HepG2 (cell line): ENCODE results near the gene DACT2. TPM values are rescaled to one million over a fixed set of nuclear protein-coding genes. Genes with fewer than 3 reads are reported as not detected.
A peak's percentile ranks its signal among the peaks of the same experiment; 100 is the strongest.

Source experiments
- CBFB ChIP-seq: sonication (generic); formaldehyde crosslinking; IDR thresholded peaks from 2 replicates; pipeline ENCODE4 v1.4.0; 2020; ENCODE audit warnings: missing genetic modification reagents
- CHD4 ChIP-seq: fragments of 200-600 bp; sonication (generic); IDR thresholded peaks from 2 replicates; pipeline ENCODE4 v1.7.0; 2017; ENCODE audit warnings: mild to moderate bottlenecking, low read length, borderline replicate concordance
- KDM6A ChIP-seq: IDR thresholded peaks from 2 replicates; pipeline ENCODE4 v1.6.1; 2016; ENCODE audit warnings: low read depth
- NFIC ChIP-seq: IDR thresholded peaks from 2 replicates; pipeline ENCODE4 v1.6.1; 2012; ENCODE audit warnings: mild to moderate bottlenecking, low read length, inconsistent platforms
- PHF20 ChIP-seq: sonication (generic); formaldehyde crosslinking; IDR thresholded peaks from 2 replicates; pipeline ENCODE4 v1.5.0; 2020; ENCODE audit warnings: mild to moderate bottlenecking, missing genetic modification reagents
- THYN1 ChIP-seq: sonication (generic); formaldehyde crosslinking; IDR thresholded peaks from 2 replicates; pipeline ENCODE4 v1.8.1; 2023; ENCODE audit warnings: low read depth, mild to moderate bottlenecking, moderate library complexity, missing genetic modification reagents, borderline replicate concordance
- ZNF720 ChIP-seq: sonication (generic); formaldehyde crosslinking; IDR thresholded peaks from 2 replicates; pipeline ENCODE4 v1.4.0; 2020; ENCODE audit warnings: missing genetic modification reagents
- polyA plus RNA-seq, 8 experiments: library from polyadenylated mRNA; depleted of rRNA in 3 of 8; stranded (reverse) in 7 of 8; unstranded in 1 of 8; fragments of >200 nt; fragmentation: Illumina TruSeq in 4 of 8; extraction: Trizol in 4 of 8; gene quantifications; 2 replicates each; pipeline versions ENCODE4 v1.2.1 to v1.2.3, GENCODE V29; 2011 to 2016; ENCODE audit warnings: low read depth in 4 of 8, missing spikeins in 1 of 8, mixed read lengths in 1 of 8; ENCODE audit not compliant: insufficient read depth in 1 of 8
- total RNA-seq, 5 experiments: library from RNA; depleted of rRNA; stranded (reverse); fragments of >200 nt; fragmentation: Illumina TruSeq; extraction: Trizol; gene quantifications; 2 replicates each; pipeline ENCODE4 v1.2.3, GENCODE V29; 2016; ENCODE audit warnings: low read depth in 1 of 5
- TF ChIP-seq, protein P1 (sequence below): sonication (generic); formaldehyde crosslinking; IDR thresholded peaks from 2 replicates; pipeline ENCODE4 v1.4.0; 2020; ENCODE audit warnings: mild to moderate bottlenecking, missing genetic modification reagents, borderline replicate concordance
- TF ChIP-seq, protein P2 (sequence below): sonication (generic); formaldehyde crosslinking; IDR thresholded peaks from 2 replicates; pipeline ENCODE4 v1.8.0; 2022; ENCODE audit warnings: missing genetic modification reagents, mild to moderate bottlenecking, moderate library complexity, borderline replicate concordance
- TF ChIP-seq, protein P3 (sequence below): sonication (generic); formaldehyde crosslinking; IDR thresholded peaks from 2 replicates; pipeline ENCODE4 v1.5.0; 2020; ENCODE audit warnings: missing genetic modification reagents
- TF ChIP-seq, protein P4 (sequence below): sonication (generic); formaldehyde crosslinking; IDR thresholded peaks from 2 replicates; pipeline ENCODE4 v1.4.0; 2020; ENCODE audit warnings: missing genetic modification reagents
- TF ChIP-seq, protein P5 (sequence below): sonication (generic); formaldehyde crosslinking; IDR thresholded peaks from 2 replicates; pipeline ENCODE4 v1.4.0; 2020; ENCODE audit warnings: mild to moderate bottlenecking, missing genetic modification reagents
- TF ChIP-seq, protein P6 (sequence below): sonication (generic); formaldehyde crosslinking; IDR thresholded peaks from 2 replicates; pipeline ENCODE4 v1.4.0; 2020; ENCODE audit warnings: missing genetic modification reagents, borderline replicate concordance

The DACT2 gene
- total and polyA plus RNA-seq, 2 of the 13 experiments (the other 11 are each of a cell fraction or from before 2014, with no cell fraction given), result 0.15 TPM; not detected in 1

DNA sequence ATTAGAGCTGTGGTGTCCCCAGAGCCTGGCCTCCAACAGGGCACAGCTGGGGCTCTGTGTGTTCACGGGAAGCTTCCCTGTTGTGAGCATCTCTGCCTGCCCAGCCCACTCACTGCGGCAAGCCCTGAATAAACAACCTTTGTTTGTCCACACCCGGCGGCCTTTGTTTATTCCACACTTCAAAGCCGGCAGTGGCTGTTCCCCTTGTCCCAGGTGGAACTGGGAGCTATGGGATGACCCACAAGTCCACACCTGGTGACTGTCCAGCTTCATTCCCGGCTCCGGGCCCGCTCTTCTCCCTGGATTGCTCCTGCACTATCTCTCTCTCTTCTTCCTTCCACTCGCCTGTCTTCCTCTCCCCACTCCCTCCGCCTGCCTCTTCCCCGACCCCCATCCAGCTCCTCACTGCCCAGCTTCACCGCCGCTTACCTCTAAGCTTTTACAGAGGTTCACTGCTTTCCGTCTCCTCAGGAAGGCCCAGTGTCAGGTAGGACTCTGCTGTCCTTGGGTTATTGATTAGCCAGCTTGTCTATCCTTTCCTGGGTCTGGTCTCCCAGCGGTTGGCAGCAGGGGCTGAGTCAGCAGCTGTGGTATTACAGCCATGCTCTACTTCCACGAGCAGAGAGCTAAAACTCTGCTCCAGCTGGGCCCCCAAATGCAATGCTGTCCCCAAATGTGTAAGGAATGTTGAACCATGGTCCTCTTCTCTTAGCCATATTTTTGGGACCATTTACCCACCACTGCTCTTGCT lies 17.8 kb downstream of the DACT2 start (continued):
- TF ChIP-seq, protein P1, sequence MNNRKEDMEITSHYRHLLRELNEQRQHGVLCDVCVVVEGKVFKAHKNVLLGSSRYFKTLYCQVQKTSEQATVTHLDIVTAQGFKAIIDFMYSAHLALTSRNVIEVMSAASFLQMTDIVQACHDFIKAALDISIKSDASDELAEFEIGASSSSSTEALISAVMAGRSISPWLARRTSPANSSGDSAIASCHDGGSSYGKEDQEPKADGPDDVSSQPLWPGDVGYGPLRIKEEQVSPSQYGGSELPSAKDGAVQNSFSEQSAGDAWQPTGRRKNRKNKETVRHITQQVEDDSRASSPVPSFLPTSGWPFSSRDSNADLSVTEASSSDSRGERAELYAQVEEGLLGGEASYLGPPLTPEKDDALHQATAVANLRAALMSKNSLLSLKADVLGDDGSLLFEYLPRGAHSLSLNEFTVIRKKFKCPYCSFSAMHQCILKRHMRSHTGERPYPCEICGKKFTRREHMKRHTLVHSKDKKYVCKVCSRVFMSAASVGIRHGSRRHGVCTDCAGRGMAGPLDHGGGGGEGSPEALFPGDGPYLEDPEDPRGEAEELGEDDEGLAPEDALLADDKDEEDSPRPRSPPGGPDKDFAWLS, result no peak
- peak; percentile 38 for TF ChIP-seq CBFB
- no peak for TF ChIP-seq ZNF720 (CRISPR knock-in tag)
- TF ChIP-seq, protein P2, sequence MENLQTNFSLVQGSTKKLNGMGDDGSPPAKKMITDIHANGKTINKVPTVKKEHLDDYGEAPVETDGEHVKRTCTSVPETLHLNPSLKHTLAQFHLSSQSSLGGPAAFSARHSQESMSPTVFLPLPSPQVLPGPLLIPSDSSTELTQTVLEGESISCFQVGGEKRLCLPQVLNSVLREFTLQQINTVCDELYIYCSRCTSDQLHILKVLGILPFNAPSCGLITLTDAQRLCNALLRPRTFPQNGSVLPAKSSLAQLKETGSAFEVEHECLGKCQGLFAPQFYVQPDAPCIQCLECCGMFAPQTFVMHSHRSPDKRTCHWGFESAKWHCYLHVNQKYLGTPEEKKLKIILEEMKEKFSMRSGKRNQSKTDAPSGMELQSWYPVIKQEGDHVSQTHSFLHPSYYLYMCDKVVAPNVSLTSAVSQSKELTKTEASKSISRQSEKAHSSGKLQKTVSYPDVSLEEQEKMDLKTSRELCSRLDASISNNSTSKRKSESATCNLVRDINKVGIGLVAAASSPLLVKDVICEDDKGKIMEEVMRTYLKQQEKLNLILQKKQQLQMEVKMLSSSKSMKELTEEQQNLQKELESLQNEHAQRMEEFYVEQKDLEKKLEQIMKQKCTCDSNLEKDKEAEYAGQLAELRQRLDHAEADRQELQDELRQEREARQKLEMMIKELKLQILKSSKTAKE (CRISPR knock-in tag), result peak; percentile 73
- peak; percentile 52; the same call in 1 of the 2 replicates for TF ChIP-seq CHD4
- no peak for TF ChIP-seq PHF20 (CRISPR knock-in tag)
- TF ChIP-seq THYN1, result no peak
- TF ChIP-seq KDM6A, result peak; percentile 19; the same call in 1 of the 2 replicates
- TF ChIP-seq, protein P3, sequence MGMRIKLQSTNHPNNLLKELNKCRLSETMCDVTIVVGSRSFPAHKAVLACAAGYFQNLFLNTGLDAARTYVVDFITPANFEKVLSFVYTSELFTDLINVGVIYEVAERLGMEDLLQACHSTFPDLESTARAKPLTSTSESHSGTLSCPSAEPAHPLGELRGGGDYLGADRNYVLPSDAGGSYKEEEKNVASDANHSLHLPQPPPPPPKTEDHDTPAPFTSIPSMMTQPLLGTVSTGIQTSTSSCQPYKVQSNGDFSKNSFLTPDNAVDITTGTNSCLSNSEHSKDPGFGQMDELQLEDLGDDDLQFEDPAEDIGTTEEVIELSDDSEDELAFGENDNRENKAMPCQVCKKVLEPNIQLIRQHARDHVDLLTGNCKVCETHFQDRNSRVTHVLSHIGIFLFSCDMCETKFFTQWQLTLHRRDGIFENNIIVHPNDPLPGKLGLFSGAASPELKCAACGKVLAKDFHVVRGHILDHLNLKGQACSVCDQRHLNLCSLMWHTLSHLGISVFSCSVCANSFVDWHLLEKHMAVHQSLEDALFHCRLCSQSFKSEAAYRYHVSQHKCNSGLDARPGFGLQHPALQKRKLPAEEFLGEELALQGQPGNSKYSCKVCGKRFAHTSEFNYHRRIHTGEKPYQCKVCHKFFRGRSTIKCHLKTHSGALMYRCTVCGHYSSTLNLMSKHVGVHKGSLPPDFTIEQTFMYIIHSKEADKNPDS (CRISPR knock-in tag), result 0 out of 2 replicates have a peak, but pooled peaks have one; percentile 49
- TF ChIP-seq, protein P4, sequence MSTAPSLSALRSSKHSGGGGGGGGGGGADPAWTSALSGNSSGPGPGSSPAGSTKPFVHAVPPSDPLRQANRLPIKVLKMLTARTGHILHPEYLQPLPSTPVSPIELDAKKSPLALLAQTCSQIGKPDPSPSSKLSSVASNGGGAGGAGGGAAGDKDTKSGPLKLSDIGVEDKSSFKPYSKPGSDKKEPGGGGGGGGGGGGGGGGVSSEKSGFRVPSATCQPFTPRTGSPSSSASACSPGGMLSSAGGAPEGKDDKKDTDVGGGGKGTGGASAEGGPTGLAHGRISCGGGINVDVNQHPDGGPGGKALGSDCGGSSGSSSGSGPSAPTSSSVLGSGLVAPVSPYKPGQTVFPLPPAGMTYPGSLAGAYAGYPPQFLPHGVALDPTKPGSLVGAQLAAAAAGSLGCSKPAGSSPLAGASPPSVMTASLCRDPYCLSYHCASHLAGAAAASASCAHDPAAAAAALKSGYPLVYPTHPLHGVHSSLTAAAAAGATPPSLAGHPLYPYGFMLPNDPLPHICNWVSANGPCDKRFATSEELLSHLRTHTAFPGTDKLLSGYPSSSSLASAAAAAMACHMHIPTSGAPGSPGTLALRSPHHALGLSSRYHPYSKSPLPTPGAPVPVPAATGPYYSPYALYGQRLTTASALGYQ (CRISPR knock-in tag), result peak; percentile 77
- TF ChIP-seq, protein P5, sequence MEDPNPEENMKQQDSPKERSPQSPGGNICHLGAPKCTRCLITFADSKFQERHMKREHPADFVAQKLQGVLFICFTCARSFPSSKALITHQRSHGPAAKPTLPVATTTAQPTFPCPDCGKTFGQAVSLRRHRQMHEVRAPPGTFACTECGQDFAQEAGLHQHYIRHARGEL, result no peak
- TF ChIP-seq NFIC, result no peak
- TF ChIP-seq, protein P6, sequence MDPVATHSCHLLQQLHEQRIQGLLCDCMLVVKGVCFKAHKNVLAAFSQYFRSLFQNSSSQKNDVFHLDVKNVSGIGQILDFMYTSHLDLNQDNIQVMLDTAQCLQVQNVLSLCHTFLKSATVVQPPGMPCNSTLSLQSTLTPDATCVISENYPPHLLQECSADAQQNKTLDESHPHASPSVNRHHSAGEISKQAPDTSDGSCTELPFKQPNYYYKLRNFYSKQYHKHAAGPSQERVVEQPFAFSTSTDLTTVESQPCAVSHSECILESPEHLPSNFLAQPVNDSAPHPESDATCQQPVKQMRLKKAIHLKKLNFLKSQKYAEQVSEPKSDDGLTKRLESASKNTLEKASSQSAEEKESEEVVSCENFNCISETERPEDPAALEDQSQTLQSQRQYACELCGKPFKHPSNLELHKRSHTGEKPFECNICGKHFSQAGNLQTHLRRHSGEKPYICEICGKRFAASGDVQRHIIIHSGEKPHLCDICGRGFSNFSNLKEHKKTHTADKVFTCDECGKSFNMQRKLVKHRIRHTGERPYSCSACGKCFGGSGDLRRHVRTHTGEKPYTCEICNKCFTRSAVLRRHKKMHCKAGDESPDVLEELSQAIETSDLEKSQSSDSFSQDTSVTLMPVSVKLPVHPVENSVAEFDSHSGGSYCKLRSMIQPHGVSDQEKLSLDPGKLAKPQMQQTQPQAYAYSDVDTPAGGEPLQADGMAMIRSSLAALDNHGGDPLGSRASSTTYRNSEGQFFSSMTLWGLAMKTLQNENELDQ (CRISPR knock-in tag), result no peak
